NCI-H2171 treated with DMSO at 0.1 percent for 48 hours (cell line): ENCODE data around the gene KIAA1217.

ENCODE experiments used
- DNase-seq: peaks from one replicate; lab custom pipeline; 2025; lab: John Stamatoyannopoulos, UW

The KIAA1217 gene, protein sequence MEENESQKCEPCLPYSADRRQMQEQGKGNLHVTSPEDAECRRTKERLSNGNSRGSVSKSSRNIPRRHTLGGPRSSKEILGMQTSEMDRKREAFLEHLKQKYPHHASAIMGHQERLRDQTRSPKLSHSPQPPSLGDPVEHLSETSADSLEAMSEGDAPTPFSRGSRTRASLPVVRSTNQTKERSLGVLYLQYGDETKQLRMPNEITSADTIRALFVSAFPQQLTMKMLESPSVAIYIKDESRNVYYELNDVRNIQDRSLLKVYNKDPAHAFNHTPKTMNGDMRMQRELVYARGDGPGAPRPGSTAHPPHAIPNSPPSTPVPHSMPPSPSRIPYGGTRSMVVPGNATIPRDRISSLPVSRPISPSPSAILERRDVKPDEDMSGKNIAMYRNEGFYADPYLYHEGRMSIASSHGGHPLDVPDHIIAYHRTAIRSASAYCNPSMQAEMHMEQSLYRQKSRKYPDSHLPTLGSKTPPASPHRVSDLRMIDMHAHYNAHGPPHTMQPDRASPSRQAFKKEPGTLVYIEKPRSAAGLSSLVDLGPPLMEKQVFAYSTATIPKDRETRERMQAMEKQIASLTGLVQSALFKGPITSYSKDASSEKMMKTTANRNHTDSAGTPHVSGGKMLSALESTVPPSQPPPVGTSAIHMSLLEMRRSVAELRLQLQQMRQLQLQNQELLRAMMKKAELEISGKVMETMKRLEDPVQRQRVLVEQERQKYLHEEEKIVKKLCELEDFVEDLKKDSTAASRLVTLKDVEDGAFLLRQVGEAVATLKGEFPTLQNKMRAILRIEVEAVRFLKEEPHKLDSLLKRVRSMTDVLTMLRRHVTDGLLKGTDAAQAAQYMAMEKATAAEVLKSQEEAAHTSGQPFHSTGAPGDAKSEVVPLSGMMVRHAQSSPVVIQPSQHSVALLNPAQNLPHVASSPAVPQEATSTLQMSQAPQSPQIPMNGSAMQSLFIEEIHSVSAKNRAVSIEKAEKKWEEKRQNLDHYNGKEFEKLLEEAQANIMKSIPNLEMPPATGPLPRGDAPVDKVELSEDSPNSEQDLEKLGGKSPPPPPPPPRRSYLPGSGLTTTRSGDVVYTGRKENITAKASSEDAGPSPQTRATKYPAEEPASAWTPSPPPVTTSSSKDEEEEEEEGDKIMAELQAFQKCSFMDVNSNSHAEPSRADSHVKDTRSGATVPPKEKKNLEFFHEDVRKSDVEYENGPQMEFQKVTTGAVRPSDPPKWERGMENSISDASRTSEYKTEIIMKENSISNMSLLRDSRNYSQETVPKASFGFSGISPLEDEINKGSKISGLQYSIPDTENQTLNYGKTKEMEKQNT (N-terminal part only)

GRCh38 chr10:24208661-24209431 lies at the start of gene KIAA1217:
Gene KIAA1217 (plus strand): TSS chr10:24209138. CDS start chr10:24209194, 56 bp downstream.
- peak; percentile 49 for DNase-seq

DNA sequence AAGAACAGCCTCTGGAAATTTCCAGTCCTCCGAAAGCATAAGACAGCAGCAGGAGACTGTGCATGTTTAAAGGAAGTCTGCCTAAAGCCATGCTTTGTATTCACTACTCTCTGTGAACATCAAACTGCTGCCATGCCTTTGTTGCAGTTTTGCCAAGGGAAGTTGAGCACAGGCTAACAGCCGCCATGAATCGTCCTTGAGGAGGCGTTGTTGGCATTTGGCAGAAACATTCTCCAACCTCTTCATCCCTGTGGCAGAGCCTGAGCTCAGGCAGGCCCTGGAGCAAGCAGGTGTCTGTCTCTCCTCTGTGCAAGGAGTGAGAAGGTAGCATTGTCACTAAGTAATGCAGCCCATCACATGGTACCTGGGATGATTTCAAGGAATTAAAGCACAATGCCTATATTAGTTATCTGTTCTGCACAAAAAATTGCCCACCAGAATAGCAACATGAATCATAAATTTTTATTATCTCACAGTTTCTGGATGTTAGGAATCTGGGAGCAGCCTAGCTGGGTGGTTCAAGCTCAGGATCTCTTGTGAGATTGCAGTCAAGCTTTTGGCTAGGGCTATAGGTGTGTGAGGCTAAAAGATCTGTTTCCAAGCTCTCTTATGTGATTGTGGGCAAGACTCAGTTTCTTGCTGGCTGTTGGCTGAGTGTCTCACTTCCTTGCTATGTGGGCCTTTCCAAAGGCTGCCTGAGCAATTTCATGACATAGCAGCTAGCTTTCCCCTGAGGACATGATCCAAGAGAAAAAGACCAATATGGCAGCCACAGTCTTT lies 46.5 kb upstream of the KIAA1217 start:
- no peak for DNase-seq

DNA sequence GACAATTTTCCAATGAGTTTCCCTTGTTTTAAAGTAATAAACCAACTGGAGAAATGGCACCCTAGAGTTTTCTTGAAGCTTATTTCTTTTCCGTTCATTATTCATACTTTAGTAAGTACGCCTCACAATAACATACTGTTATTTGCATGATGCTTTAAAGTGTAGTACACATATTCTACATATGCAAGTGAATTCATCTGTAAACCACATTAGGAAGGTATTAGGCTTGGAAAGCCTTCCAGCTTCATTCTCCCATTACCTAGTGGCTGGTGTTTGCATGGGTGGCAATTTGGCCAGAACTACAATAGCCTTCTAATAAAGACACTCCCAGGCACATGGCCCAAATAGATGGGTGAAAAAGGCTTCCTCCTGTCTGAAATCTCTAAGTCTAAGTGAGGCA lies 45.5 kb upstream of the KIAA1217 start:
- no peak for DNase-seq

- no peak for DNase-seq
Measured at GRCh38 chr10:24168258-24169170, 40.4 kb upstream of the KIAA1217 start.

GRCh38 chr10:24170199-24170598 lies 38.7 kb upstream of the KIAA1217 start:
- DNase-seq, result no peak

DNA sequence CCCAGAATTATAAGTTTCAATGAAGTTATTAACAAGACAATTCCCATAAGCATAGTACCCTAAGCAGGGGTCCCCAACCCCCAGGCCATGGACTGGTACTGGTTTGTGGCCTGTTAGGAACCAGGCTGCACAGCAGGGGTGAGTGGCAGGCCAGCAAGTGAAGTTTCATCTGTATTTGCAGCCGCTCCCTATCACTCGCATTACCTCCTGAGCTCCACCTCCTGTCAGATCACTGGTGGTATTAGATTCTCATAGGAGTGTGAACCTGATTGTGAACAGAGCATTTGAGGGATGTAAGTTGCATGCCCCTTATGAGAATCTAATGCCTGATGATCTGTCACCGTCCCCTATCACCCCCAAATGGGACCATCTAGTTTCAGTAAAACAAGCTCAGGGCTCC lies 36.0 kb upstream of the KIAA1217 start:
- no peak for DNase-seq

DNA sequence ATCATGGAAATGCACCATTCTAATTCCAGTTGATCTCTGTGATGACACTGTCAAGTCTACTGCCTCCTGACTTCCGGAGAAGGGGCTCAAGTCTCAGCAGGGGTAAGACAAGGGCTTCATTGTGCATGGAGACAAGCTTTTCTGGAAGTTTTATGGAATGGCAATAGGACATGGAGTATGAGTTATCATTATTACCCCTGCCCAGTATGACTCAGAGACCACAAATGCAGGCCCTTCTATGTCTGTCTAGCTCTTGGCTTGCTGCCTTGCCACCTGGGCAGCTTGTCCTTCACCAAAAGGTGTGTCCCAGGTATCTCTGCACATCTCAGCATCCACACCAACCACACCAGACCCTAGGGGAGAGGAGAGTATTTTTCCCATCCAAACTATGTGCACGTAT lies 34.9 kb upstream of the KIAA1217 start:
- DNase-seq, result no peak

- no peak for DNase-seq
Measured at GRCh38 chr10:24176658-24177057, 32.3 kb upstream of the KIAA1217 start.

DNA sequence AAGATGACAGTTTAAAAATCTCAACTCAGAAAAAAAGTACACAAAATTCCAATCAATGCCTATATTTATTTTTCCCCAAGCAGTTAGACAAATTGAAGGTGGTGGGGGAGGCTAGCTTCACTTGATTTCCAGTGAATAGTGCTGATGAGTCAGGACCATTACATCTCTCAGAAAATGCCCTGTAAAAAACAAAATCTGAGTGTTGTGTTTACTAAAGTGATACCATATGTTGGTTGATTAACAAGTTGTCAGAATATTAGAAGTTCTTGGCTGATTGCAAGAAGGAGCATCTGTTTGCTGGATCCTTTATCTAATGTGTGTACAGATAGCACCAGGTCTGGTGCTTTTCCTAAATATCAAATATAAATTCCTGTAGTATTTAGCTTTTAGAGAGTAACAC lies 31.3 kb upstream of the KIAA1217 start:
- DNase-seq, result peak; percentile 35

DNA sequence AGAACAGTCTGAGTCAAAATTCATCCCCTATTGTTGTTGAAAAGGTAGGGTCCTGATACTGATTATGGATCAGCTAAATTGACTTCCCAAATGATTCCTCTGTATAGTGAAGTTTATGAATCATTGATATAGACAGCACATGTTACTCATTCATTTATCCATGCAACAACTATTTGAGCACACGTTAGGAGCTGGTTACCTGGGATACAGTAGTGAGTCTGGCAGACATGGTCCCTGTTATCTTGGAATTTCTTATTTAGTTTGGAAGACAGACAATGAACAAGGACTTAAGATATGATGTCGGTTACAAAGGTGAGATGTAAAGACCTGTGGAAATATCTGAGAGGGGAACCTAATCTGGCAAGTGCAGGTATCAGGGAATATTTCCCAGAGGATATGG lies 28.0 kb upstream of the KIAA1217 start:
- DNase-seq, result no peak

DNA sequence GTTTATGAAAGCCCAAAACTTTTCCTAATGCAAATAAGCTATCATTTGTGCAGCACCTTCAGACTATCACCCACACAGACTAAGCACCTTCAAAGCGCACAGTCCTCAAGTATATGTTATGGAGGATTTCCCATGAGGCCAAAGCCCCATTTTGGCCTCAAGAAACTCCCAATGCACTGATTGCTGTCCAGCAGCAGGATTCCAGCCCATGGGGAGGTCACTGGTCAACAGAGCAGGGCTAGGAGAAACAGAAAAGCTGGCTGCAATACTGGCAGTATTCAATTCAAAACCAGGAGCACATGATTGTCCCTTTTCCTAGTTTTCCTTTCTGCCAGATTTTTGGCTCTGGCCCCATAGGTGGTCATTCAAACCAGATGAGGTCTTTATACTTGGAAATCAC lies 24.5 kb upstream of the KIAA1217 start:
- no peak for DNase-seq

- DNase-seq, result no peak
Measured at GRCh38 chr10:24193330-24193729, 15.6 kb upstream of the KIAA1217 start.

DNA sequence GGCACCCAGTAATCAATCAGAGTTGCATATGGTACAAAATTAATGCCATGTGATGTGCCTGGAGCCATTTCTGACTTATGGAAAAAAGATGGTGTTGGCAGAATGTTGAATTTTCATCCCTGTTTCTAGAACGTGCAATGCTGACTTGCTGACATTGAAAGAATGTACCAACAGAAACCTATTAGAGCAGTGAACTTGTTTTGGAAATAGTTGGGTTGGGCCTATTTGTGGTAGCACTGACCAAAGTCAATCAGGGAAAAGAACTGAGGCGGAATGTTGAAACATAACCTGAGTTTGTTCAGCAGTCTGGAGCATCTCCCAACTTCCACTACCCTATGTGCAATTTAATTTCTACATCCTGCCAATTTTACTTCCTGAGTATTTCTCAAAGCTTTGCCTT lies 11.7 kb upstream of the KIAA1217 start:
- no peak for DNase-seq

DNA sequence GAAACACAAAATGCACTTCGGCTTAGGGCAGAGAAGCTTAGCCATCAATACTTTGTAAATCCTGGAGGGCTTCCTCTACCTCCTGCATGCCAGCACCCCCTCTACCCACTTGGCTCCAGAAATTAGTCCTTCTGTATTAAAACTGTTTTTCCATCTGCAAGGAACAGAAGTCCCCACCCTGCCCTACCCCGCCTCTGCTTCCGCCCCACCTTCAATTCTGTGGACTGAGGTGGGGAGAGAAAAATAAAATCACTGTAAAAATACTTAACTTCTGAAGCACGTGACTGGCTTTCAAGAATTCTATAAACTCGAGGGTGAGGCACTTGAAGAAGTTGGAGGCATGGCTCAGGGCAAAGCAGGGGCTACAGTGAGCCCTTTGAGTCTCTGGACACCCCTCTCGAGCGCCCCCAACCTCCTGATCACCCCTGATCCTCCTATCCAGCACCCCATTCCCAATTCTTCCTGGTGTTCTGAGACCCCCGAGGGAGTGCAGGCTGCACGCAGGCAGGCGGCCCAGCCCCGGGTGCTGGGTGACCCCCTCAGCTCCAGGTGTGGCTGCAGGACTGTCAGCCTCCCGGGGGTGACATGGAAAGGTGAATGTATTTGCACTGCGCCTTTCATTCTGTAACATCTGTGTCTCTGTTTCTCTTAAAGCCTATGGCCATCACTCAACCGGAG lies 7.3 kb upstream of the KIAA1217 start:
- no peak for DNase-seq

- DNase-seq, result no peak
Measured at GRCh38 chr10:24202181-24202570, 6.8 kb upstream of the KIAA1217 start.

DNA sequence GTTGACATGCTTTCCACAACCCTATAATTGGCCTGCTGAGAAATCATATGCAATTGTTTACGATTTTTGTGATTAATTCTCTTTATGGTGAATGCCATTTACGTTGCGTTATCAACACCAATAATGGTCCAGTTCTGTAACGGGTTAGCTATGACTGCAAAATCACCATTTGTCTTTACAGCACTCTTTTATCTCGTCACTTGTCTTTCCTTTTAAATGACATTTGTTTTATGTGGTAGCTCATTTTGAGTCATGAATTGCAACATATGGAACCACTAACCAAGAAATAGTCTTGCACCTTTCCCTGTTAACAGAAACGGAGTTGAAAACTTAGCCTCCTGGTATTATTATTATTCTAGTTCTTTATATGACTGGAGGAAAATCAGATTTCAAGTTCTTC lies 3.1 kb upstream of the KIAA1217 start:
- DNase-seq, result no peak

DNA sequence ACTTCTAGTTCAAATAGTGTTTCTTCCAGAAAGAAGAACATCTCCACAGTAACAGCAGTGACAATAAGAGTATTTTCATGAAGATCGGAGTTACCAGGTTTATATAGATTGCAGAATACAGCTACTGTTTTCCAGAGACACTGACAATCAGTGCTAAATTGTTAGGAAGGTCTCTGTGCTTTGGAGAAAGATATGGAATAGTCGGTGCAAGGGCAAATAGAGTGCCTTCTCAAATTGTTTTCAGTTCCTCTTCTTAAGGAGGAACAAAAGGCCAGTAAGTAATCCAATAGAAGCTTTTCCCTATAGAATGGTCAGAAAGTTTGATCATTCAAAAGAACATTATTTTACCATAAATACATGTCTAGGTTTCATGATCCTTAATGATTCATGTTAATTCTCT lies 2.6 kb upstream of the KIAA1217 start:
- DNase-seq, result no peak

DNA sequence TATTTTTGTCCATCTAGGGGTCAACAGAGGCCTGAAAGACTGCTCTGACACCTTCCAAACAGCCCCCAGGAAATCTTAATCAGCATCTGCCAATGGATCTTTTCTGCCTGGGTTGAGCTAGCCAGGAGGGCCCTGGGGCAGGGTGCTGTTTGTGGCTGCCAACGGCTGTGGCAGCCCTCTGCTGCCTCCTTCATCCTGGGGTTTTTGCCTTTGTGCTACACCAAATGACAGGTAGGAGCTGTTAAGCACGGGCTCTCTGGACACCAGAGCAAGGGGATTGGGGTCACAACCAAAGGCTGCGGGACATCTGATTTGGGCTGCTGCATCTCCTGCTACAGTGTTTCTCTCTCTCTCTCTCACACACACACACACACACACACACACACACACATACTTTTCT lies 2.0 kb upstream of the KIAA1217 start:
- DNase-seq, result no peak

DNA sequence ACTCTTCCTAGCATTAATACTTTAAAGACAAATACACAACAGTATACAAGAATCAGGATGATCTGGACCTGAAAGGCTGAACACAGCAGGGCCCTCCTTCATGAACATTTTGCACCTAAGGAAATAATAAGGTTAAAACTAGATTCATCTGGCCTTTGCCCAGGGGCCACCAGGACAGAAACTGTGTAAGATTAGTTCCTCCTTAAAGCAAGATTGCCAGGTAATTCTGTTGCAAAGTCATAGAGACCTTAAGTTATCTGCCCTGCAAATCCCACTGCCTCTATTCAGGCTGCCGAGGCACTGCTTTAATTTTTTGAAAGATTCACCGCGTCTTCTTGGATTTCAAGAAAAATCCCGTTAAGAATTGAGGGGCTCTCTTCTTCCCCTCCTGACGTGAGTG lies 1.6 kb upstream of the KIAA1217 start:
- DNase-seq, result no peak
